Motor neuron (in vitro differentiated cells): ENCODE results near the gene ITCH. TPM values are rescaled to one million over a fixed set of nuclear protein-coding genes. Genes with fewer than 3 reads are reported as not detected.
A peak's percentile ranks its signal among the peaks of the same experiment; 100 is the strongest.
"Not testable (repeated sequence)": the region's sequence is repeated elsewhere in the genome, so short reads cannot be mapped to it uniquely, and the experiment has no call there.

Source experiments
- ATAC-seq, 8 experiments: fragments of 200-7000 bp; cut with Tn5 transposase; replicated peaks in 6 of 8; 2 replicates each; pipeline ENCODE4 v1.8.0; 2021; ENCODE audit warnings: mild to moderate bottlenecking in 8 of 8, moderate library complexity in 8 of 8
- H3K27ac ChIP-seq, 2 donors: fragments of 250-450 bp; sonication (Bioruptor Pico); 2 replicates each; pipeline ENCODE4 v1.9.0; 2021; ENCODE audit warnings: antibody characterized with exemption in 2 of 2, mild to moderate bottlenecking in 2 of 2, moderate library complexity in 1 of 2
- H3K4me1 ChIP-seq, 2 donors: fragments of 250-450 bp; sonication (Bioruptor Pico); replicated peaks in 1 of 2; 2 replicates each; pipeline ENCODE4 v1.6.1; 2021; ENCODE audit warnings: antibody characterized with exemption in 2 of 2, mild to moderate bottlenecking in 2 of 2, moderate library complexity in 1 of 2
- H3K4me3 ChIP-seq, 5 donors: fragments of 250-450 bp; sonication (Bioruptor Pico); 2 replicates each; pipeline ENCODE4 v1.9.0; 2021; ENCODE audit warnings: antibody characterized with exemption in 5 of 5, mild to moderate bottlenecking in 5 of 5, moderate library complexity in 4 of 5
- WGBS, 10 experiments: fragments of 450-650 bp; shearing (Covaris generic); methylation state at CpG; one replicate each; pipeline ENCODE4 v1.0.0; 2022; 5-methylcytosine and 5-hydroxymethylcytosine counted together
- in situ Hi-C, 9 experiments: fragments of 400-800 bp; cut with MboI; loops; one replicate each; pipeline ENCODE4 v1.15.0; 2021; ENCODE audit warnings: low sequenced_read_pairs in 9 of 9, low pct_unique_long_range_greater_than_20kb in 2 of 9; ENCODE audit not compliant: unreplicated experiment in 9 of 9
- total RNA-seq, 8 experiments: library from RNA; unstranded; fragments of 300-600 nt; gene quantifications; 2 replicates each; pipeline versions ENCODE4 v1.2.3 to v1.2.4, GENCODE V29; 2022

Gene ITCH
- total RNA-seq, 8 experiments from 2014 or later: 27.4 to 111 (median 39.0) TPM

DNA sequence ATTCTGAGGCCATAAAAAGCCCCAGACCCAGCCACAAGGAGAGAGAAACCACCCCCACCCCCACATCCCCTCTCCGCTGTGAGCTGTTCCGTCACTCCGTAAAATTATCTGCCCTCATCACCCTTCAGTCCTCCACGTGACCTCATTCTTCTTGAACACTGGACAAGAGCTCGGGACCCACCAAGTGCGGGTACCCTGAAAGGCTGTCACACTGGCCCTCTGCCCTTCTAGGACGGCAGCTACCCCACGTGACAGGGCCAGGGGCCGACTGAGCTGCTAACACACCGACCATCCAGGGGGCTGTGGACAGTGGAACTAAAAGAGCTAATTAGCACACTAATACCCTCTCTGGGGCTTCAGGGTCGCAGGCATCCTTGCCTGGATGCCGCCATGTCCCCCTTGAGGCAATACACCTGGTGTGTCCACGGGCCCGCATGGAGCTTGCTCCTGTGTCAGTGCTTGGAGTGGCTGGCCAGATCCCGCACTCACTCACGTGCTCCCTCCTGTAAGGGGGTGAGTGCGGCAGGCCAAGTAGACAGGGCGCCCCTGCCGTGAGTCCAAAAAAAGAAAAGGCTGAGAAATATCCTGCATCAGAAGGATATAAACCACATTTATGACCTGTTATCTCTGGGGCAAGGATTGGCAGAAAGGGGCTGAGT lies 30.7 kb upstream of the ITCH start:
- H3K27ac ChIP-seq: no peak overlapping the region
- in situ Hi-C loops: no loop called here
- 67 to 100% (median 86%) methylated on average over 1 to 10 of the region's 19 CpGs; no CpG with 5 or more reads in 2 of the 10 experiments for WGBS, 10 experiments
- no peak overlapping the region for H3K4me3 ChIP-seq
- no peak for ATAC-seq
- no peaks in the 10 kb centered on the region for H3K4me1 ChIP-seq

DNA sequence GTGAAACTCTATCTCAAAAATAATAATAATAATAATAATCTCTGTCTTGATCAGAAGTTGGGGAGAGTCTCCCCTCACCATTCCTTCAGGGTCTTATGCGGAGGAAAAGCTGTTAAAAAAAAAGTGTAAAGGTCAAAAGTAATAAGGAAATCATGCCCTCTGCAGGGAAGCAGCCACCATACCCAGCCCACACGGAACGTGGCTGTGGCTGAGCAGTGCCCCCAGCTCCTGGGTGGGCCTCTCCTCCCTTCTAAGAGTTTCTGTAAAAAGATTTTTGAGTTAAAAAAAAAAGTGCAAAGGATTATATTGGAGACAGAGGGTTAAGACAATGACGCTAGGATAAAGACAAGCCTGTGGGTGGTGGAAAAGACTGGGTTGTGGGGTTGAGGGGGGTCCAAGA lies 29.3 kb upstream of the ITCH start:
- no peaks in the 10 kb centered on the region for H3K4me1 ChIP-seq
- no peak for ATAC-seq
- H3K4me3 ChIP-seq: no peak overlapping the region
- 33 to 100% (median 89%) methylated on average over 1 to 4 of the region's 4 CpGs; no CpG with 5 or more reads in 1 of the 10 experiments for WGBS, 10 experiments
- no peak overlapping the region for H3K27ac ChIP-seq
- in situ Hi-C loops: no loop called here

DNA sequence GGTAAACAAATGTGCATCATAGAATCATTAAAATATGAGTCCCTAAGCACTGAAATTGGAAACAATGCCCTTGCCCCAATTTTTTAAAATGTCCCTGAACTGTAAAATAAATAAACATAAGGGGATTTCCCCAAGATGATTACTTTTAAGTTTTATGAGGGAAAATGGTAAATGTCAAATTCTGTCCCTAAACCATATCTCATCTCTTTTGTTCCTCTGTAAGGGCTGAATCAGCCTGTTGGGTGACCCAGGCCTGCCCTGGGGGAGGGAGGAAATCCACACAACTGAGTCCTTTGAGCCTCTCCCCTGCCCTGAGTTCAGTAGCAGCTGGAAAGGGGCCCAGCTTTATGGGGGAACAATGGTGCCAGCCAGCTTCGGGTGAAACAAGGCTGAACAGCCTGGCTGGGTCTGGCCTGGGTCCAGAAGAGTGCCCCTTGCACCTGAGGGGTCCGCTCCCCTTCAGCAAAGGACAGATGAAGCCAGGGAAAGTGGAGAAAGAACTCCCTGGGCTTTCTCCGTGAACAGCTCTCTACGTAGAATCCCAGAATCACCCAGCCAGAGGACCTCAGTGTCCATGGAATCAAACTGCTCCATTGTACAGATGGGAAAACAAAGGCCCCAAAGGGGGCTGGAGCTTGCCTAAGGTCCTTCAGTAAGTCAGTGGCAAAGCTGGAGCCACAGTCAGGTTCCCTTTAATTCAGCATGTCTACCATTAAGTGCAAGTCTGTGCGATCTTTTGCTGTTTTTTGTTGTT lies 28.2 kb upstream of the ITCH start:
- Histone ChIP-seq H3K27ac (no peak overlapping the region), H3K4me3 (no peak overlapping the region), H3K4me1 (no peaks in the 10 kb centered on the region)
- peak in 5 of 8 experiments; percentile 18 to 43 (median 35) for ATAC-seq
- 57 to 86% (median 76%) methylated on average over 3 to 5 of the region's 5 CpGs; no CpG with 5 or more reads in 6 of the 10 experiments for WGBS, 10 experiments
- in situ Hi-C loops: no loop called here

DNA sequence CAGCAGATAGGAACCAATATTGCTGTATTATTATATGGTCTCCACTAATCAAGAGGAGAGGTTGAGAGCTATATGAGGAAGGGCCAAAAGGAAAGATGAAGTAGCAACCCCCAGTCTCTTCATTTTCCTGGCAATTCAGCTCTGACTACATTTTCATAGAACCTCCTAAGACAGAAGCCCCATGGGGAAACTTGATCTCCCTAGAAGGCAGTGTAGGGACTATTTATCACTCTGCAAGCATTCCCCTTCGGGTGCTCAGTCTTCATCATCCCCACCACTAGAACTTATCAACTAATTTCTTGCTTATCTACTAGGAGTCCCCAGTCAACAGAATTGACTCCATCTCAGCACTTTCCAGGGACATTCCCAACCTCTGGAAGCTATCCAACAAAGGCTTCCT lies 25.5 kb upstream of the ITCH start:
- no peak for ATAC-seq
- WGBS, 10 experiments: 60 to 100% (median 80%) methylated on average over 1 of the region's 1 CpG; no CpG with 5 or more reads in 7 of the 10 experiments
- no peak overlapping the region for H3K27ac ChIP-seq
- in situ Hi-C loops: no loop called here
- H3K4me3 ChIP-seq: no peak overlapping the region
- H3K4me1 ChIP-seq: no peaks in the 10 kb centered on the region

DNA sequence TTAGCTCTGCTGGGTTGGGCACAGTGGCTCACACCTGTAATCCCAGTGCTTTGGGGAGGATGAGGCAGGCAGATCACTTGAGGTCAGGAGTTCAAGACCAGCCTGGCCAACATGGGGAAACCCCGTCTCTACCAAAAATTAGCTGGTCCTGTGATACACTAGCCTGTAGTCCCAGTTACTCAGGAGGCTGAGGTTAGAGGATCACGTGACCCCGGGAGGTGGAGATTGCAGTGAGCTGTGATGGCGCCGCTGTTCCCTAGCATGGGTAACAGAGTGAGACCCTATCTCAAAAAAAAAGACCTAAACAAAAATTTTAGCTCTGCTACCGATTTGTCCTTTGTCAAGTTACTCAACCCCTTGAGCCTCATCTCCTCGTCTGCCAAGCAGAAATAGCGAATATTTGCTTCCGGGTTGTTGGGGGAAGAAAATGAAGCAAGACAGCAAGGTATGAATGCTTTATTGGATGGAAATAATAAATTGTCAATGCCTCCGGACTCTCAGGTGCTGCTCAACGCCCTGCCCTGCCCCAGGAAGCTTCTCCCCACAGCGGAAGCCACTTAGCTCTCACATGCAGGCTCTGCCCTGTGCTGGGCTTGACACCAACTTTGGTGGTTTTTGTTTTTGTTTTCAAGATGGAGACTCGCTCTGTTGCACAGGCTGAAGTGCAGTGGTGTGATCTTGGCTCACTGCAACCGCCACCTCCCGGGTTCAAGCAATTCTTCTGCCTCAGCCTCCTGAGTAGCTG lies 24.9 kb upstream of the ITCH start:
- WGBS, 10 experiments: 70 to 100% (median 90%) methylated on average over 2 to 9 of the region's 15 CpGs; no CpG with 5 or more reads in 1 of the 10 experiments
- Histone ChIP-seq H3K4me1 (no peaks in the 10 kb centered on the region), H3K4me3 (no peak overlapping the region), H3K27ac (no peak overlapping the region)
- in situ Hi-C loops: no loop called here
- no peak for ATAC-seq

DNA sequence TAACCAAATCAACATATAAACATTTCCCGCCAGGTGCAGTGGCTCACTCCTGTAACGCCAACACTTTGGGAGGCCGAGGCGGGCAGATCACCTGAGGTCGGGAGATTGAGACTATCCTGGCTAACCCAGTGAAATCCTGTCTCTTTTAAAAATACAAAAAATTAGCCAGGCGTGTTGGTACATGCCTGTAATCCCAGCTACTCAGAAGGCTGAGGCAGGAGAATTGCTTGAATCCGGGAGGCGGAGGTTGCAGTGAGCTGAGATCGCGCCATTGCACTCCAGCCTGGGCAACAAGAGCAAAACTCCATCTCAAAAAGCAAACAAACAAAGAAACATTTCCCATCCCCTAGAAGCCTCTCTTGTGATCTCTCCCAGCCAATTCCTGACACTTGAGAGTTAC lies 22.3 kb upstream of the ITCH start:
- ATAC-seq, H3K4me1 ChIP-seq, H3K4me3 ChIP-seq, H3K27ac ChIP-seq, in situ Hi-C loops: not testable (repeated sequence)
- 60 to 100% (median 88%) methylated on average over 1 to 6 of the region's 10 CpGs; no CpG with 5 or more reads in 1 of the 10 experiments for WGBS, 10 experiments

DNA sequence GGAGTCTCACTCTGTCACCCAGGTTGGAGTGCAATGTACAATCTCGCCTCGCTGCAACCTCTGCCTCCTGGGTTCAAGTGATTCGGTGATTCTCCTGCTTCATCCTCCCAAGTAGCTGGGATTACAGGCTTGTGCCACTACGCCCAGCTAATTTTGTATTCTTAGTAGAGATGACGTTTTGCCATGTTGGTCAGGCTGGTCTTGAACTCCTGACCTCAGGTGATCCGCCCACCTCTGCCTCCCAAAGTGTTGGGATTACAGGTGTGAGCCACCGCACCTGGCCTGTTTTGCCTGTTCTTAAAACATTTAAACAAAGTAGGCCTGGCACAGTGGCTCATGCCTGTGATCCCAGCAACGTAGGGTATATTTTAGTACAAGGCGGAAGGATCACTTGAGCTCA lies 21.9 kb upstream of the ITCH start:
- H3K4me1 ChIP-seq, ATAC-seq, in situ Hi-C loops, H3K4me3 ChIP-seq, H3K27ac ChIP-seq: not testable (repeated sequence)
- 20 to 98% (median 91%) methylated on average over 1 to 6 of the region's 9 CpGs; no CpG with 5 or more reads in 5 of the 10 experiments for WGBS, 10 experiments

DNA sequence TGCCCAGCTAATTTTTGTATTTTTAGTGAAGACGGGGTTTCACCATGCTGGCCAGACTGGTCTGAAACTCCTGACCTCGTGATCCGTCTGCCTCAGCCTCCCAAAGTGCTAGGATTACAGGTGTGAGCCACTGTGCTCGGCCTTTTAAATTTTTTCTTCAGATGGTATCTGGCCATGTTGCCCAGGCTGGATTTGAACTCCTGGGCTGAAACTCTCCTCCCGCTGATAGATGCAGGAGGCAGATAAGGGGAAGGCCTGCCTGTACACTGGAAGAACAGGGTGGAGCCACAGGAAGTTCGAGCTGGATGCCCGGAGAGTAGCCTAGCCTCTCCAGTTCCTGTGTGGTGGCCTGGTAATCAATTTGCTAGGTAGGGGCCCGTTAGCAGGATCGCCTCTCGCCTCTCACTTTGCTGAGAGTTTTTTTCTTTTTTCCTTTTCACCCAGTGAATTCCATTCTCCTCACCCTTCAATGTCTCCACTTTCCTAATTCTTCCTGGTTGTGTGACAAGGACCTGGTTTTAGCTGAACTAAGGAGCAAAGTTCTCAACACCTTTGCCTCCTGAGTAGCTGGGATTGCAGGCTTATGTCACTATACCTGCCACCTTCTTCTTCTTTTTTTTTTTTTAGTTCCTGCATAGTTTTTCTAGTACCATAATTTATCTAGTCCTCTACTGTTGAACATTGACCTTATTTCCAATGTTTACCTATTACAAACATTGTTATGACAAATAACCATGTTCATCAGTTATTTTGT lies 19.4 kb upstream of the ITCH start:
- in situ Hi-C loops: no loop called here
- ATAC-seq: no peak
- 40 to 96% (median 84%) methylated on average over 1 to 9 of the region's 10 CpGs for WGBS, 10 experiments
- no peak overlapping the region for H3K4me3 ChIP-seq
- H3K4me1 ChIP-seq: no peaks in the 10 kb centered on the region
- H3K27ac ChIP-seq: no peak overlapping the region

DNA sequence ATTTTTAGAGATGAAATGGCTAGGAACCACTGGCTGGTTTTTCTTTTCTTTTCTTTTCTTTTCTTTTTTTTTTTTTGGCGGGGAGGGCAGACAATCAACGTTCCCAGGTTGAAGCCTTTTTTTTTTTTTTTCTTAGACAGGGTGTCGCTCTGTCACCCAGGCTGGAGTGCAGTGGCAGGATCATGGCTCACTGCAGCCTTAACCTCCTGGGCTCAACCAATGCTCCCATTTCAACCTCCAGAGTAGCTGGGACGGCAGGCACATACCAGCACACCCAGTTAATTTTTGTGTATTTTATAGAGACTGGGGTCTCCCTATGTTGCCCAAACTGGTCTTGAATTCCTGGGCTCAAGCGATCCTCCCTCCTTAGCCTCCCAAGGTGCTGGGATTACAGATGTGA lies 18.8 kb upstream of the ITCH start:
- no peak for ATAC-seq
- WGBS, 10 experiments: 68 to 92% (median 84%) methylated on average over 3 to 5 of the region's 5 CpGs; no CpG with 5 or more reads in 1 of the 10 experiments
- Histone ChIP-seq H3K4me1 (no peaks in the 10 kb centered on the region), H3K27ac (no peak overlapping the region), H3K4me3 (no peak overlapping the region)
- in situ Hi-C loops: no loop called here

DNA sequence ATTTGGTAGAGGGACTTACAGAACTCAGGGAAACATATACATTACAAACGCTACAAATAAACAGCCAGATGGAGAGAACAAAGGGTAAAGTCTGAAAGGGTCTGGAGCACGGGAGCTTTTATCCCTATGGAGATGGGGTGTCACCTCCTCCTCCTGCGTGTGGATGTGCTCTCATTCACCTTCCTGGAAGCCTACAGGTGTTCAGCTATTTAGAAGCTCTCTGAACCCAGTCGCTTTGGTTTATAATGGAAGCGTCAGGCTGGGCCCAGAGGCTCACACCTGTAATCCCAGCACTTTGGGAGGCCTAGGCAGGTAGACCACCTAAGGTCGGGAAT lies 17.7 kb upstream of the ITCH start:
- in situ Hi-C loops: no loop called here
- ATAC-seq: peak in 1 of 8 experiments; percentile 22
- 0 to 81% (median 64%) methylated on average over 1 to 5 of the region's 6 CpGs; no CpG with 5 or more reads in 5 of the 10 experiments for WGBS, 10 experiments
- no peak overlapping the region for H3K27ac ChIP-seq
- H3K4me3 ChIP-seq: no peak overlapping the region
- no peaks in the 10 kb centered on the region for H3K4me1 ChIP-seq

DNA sequence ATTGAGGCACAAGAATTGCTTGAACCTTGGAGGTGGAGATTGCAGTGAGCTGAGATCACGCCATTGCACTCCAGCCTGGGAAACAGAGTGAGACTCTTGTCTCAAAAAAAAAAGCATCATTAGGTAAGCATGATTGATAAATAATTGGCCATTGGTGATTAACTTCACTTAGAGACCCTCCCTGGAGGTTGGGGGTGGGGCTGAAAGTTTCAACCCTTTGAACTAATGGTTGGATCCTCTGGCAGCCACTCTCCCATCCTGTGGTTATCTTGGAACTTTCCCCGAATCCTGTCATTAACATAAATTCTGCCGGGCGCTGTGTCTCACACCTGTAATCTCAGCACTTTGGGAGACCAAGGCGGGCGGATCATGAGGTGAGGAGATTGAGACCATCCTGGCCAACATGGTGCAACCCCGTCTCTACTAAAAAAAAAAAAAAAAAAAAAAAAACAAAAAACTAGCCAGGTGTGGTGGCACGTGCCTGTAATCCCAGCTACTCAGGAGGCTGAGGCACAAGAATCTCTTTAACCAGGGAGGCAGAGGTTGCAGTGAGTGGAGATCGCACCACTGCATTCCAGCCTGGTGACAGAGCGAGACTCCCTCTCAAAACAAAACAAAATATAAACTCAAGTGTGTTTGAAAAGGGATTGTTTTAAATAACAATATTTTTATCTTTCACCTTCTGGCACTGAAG lies 17.1 kb upstream of the ITCH start:
- H3K4me1 ChIP-seq, ATAC-seq, H3K4me3 ChIP-seq, in situ Hi-C loops, H3K27ac ChIP-seq: not testable (repeated sequence)
- WGBS, 10 experiments: 47 to 100% (median 91%) methylated on average over 1 to 9 of the region's 10 CpGs

DNA sequence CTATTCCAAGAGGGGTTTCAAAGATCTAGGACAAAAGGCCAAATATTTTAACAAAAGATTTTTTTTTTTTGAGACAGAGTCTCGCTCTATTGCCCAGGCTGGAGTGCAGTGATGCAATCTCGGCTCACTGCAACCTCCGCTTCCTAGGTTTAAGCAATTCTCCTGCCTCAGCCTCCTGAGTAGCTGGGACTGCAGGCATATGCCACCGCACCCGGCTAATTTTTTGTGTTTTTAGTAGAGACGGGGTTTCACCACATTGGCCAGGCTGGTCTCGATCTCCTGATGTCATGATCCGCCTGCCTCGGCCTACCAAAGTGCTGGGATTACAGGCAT lies 16.6 kb upstream of the ITCH start:
- ATAC-seq, H3K4me3 ChIP-seq, H3K4me1 ChIP-seq, in situ Hi-C loops, H3K27ac ChIP-seq: not testable (repeated sequence)
- WGBS, 10 experiments: 83 to 100% (median 97%) methylated on average over 2 to 5 of the region's 9 CpGs; no CpG with 5 or more reads in 6 of the 10 experiments
